Fibroblast of skin of left biceps (primary cell): Measurements from ENCODE around the gene MUCL1.

Experiments used
- DNase-seq, 2 experiments: peaks; one replicate each; pipeline ENCODE4 v3.0.0-alpha.2; 2013; ENCODE audit warnings: low read depth in 2 of 2

Gene MUCL1

DNA sequence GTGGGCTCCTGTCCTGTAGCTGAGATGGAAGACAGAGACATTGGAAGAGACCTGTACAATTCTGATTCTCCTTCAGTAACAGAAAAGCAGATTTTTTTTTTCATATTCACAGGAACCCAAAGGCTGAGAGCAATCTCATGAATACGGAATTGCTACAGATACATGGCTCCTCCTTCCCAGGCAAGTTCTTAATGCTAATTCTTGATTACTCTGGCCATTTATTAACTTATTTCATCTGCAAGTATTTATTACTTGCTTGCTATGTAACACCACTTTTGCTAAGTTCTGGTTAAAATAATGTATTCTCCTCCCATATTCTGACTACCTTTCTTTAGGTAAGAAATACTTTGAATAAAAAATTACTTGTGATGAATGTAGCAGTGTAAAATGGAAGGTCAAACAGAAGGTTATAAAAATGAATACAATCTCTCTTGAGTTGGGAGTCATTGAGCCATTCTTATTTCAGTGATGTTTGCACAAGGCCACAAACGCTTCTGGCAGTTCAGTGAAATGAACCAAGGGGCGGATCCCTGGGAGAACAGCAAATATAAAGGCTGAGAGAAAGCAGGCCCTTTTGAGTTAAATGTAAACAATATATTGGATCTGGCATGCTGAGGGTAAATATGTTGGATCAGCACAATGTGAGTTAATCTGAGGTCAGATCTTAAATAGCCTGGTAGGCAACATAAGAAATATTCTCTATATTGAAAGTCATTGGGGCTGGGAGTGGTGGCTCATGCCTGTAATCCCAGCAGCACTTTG lies 37.6 kb downstream of the MUCL1 start:
- no peak for DNase-seq
